GM13977 (cell line): Measurements from ENCODE around the gene B9D2.

ENCODE experiments used
- DNase-seq: peaks from one replicate; pipeline ENCODE4 v3.0.0; 2012; ENCODE audit warnings: low spot score
- CTCF ChIP-seq: IDR thresholded peaks from 2 replicates; pipeline ENCODE4 v1.5.1; 2012; ENCODE audit warnings: mild to moderate bottlenecking, control low read depth; ENCODE audit not compliant: insufficient read depth; ENCODE audit errors: extremely low read depth, missing control alignments
- in situ Hi-C: fragments of 300-500 bp; cut with MboI; formaldehyde crosslinking; loops from one replicate; pipeline ENCODE4 v1.12.0; 2022; ENCODE audit warnings: low sequenced_read_pairs, low pct_unique_long_range_greater_than_20kb, mixed read lengths, inconsistent platforms; ENCODE audit not compliant: unreplicated experiment

Gene B9D2

DNA sequence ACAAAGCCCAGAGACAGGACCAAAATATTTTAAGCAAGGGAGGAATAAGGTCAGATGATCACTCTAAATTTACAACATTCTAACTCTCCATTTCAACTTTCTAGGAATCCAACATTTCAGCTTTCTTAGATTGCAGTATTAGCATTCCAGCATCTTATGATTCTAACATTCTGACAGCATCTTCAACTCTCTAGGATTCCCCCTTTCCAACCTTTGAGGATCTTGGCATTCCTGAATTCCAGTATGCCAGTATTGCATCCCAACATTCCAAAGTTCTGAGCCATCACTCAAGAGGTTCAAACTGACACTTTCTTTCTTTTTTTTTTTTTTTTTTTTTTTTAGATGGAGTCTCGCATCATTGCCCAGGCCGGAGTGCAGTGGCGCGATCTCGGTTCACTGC is 24.0 kb downstream of the B9D2 start:
- in situ Hi-C loops, result no loop called here
- no peak for TF ChIP-seq CTCF

GRCh38 chr19:41335467-41335866 is 28.5 kb downstream of the B9D2 start:
- no peak for TF ChIP-seq CTCF
- no peak for DNase-seq
- in situ Hi-C loops, result no loop called here

More for the DNA sequence above, 24.0 kb downstream of the B9D2 start:
- no peak for DNase-seq

- in situ Hi-C loops, result no loop called here
- TF ChIP-seq CTCF, result no peak
- DNase-seq, result no peak
These were observed 29.2 kb downstream of the B9D2 start for GRCh38 chr19:41334793-41335192.

GRCh38 chr19:41332468-41332867 is 31.5 kb downstream of the B9D2 start:
- in situ Hi-C loops, result no loop called here
- no peak for TF ChIP-seq CTCF
- DNase-seq, result no peak

- DNase-seq, result no peak
These were observed 31.9 kb downstream of the B9D2 start for GRCh38 chr19:41332000-41332399.

DNA sequence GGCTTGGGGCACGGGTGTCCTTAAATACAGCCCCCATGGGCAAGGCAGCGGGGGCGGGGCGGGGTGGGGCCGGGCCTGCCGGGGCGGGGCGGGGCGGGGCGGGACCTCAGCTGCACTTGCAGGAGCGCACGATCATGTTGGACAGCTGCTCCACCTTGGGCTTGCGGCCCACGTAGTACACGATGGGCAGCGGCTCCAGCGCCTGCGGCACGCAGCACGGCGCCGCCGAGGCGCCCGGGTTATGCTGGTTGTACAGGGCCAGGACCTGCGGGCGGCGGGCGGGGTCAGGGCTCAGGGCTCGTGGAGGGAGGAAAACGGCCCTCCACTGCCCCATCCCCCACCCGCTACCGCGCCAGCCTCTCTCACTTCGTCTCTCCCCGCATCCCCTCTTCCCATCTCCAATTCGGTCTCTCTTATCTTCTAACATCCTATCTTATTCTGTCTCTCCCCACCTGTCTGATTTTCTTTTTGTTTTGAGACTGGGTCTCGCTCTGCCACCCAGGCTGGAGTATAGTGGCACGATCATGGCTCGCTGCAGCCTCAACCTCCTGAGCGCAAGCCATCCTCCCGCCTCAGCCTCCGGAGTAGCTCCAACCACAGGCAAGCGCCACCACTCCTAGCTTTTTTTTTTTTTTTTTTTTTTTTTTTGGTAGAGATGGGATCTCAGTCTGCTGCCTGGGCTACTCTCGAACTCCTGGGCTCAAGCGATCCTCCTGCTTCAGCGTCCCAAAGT is 32.8 kb downstream of the B9D2 start:
- TF ChIP-seq CTCF, result no peak
- in situ Hi-C loops, result no loop called here
- DNase-seq, result no peak

More at GRCh38 chr19:41332000-41332399, 31.9 kb downstream of the B9D2 start:
- no peak for TF ChIP-seq CTCF
- in situ Hi-C loops, result no loop called here
